Measurements from ENCODE around the gene ASXL3. TPM values are rescaled to one million over a fixed set of nuclear protein-coding genes. Genes with fewer than 3 reads are reported as not detected.

ASXL3 gene
- total RNA-seq, 1 experiment from 2014 or later = not detected

- H3K27ac ChIP-seq = no peak overlapping the region
- POLR2A ChIA-PET (ENCODE audit: unreplicated experiment) = no interaction called here
- no peak for DNase-seq
- intact Hi-C loops (cut with micrococcal nuclease; ENCODE audit: unreplicated experiment) = no loop called here
- H3K4me2 ChIP-seq = no peak overlapping the region
- no peaks in the 10 kb centered on the region for H3K9me3 ChIP-seq (ENCODE audit: insufficient read depth, low read depth)
- no peaks in the 10 kb centered on the region for H3K4me1 ChIP-seq (replicated peaks; ENCODE audit: insufficient read depth)
- no peaks in the 10 kb centered on the region for H3K9me2 ChIP-seq (ENCODE audit: insufficient read depth)
- H4K20me1 ChIP-seq (ENCODE audit: insufficient read depth) = no peaks in the 10 kb centered on the region
- no peaks in the 10 kb centered on the region for H3K79me2 ChIP-seq (ENCODE audit: low read depth)
- no TSS peak for BruUV-seq (replicated peaks)
- CTCF ChIA-PET = no interaction called here
- H3K4me3 ChIP-seq = no peak overlapping the region
- TF ChIP-seq CTCF (conservative IDR thresholded peaks at IDR 0.05) (no peak), EZH2 (IDR thresholded peaks at IDR 0.05; ENCODE audit: low read depth) (no peak)
- no peak overlapping the region for H2AFZ ChIP-seq
- no peaks in the 10 kb centered on the region for H3F3A ChIP-seq (ENCODE audit: insufficient read depth, low read depth)
- no peaks in the 10 kb centered on the region for H3K36me3 ChIP-seq (ENCODE audit: low read depth)
- no peaks in the 10 kb centered on the region for H3K27me3 ChIP-seq (ENCODE audit: insufficient read depth, low read depth)
Observed at GRCh38 chr18:33627114-33627513, 49.1 kb downstream of the ASXL3 start.

GRCh38 chr18:33630476-33630875 lies 52.5 kb downstream of the ASXL3 start:
- H2AFZ ChIP-seq = no peak overlapping the region
- BruUV-seq (replicated peaks) = no TSS peak
- CTCF ChIA-PET = no interaction called here
- no peaks in the 10 kb centered on the region for H3K36me3 ChIP-seq (ENCODE audit: low read depth)
- no peak for TF ChIP-seq EZH2 (IDR thresholded peaks at IDR 0.05; ENCODE audit: low read depth)
- TF ChIP-seq CTCF (conservative IDR thresholded peaks at IDR 0.05) = no peak
- no peaks in the 10 kb centered on the region for H3K27me3 ChIP-seq (ENCODE audit: insufficient read depth, low read depth)
- no peak for DNase-seq
- no peak overlapping the region for H3K4me2 ChIP-seq
- no peaks in the 10 kb centered on the region for H3K79me2 ChIP-seq (ENCODE audit: low read depth)
- H3K27ac ChIP-seq = no peak overlapping the region
- POLR2A ChIA-PET (ENCODE audit: unreplicated experiment) = no interaction called here
- H3K9me3 ChIP-seq (ENCODE audit: insufficient read depth, low read depth) = no peaks in the 10 kb centered on the region
- no peaks in the 10 kb centered on the region for H3K9me2 ChIP-seq (ENCODE audit: insufficient read depth)
- no peak overlapping the region for H3K4me3 ChIP-seq
- no peaks in the 10 kb centered on the region for H4K20me1 ChIP-seq (ENCODE audit: insufficient read depth)
- no peaks in the 10 kb centered on the region for H3F3A ChIP-seq (ENCODE audit: insufficient read depth, low read depth)
- intact Hi-C loops (cut with micrococcal nuclease; ENCODE audit: unreplicated experiment) = no loop called here
- no peaks in the 10 kb centered on the region for H3K4me1 ChIP-seq (replicated peaks; ENCODE audit: insufficient read depth)

- TF ChIP-seq CTCF (conservative IDR thresholded peaks at IDR 0.05) (no peak), EZH2 (IDR thresholded peaks at IDR 0.05; ENCODE audit: low read depth) (no peak)
- Histone ChIP-seq H3K36me3 (ENCODE audit: low read depth) (no peaks in the 10 kb centered on the region), H2AFZ (no peak overlapping the region), H4K20me1 (ENCODE audit: insufficient read depth) (no peaks in the 10 kb centered on the region), H3K27me3 (ENCODE audit: insufficient read depth, low read depth) (no peaks in the 10 kb centered on the region), H3K9me2 (ENCODE audit: insufficient read depth) (no peaks in the 10 kb centered on the region), H3K4me3 (no peak overlapping the region), H3K4me1 (replicated peaks; ENCODE audit: insufficient read depth) (no peaks in the 10 kb centered on the region), H3K79me2 (ENCODE audit: low read depth) (no peaks in the 10 kb centered on the region), H3F3A (ENCODE audit: insufficient read depth, low read depth) (no peaks in the 10 kb centered on the region), H3K9me3 (ENCODE audit: insufficient read depth, low read depth) (no peaks in the 10 kb centered on the region), H3K4me2 (no peak overlapping the region), H3K27ac (no peak overlapping the region)
- no peak for DNase-seq
- POLR2A ChIA-PET (ENCODE audit: unreplicated experiment) = no interaction called here
- CTCF ChIA-PET = no interaction called here
- no TSS peak for BruUV-seq (replicated peaks)
- intact Hi-C loops (cut with micrococcal nuclease; ENCODE audit: unreplicated experiment) = no loop called here
Observed at GRCh38 chr18:33641141-33641540, 63.1 kb downstream of the ASXL3 start.
